GM18520 (cell line): ENCODE measurements around the gene CBLN3.

ENCODE experiments used
- ATAC-seq: cut with Tn5 transposase; IDR thresholded peaks from one replicate; pipeline ENCODE4 v1.9.1; 2021; ENCODE audit not compliant: unreplicated experiment

CBLN3 gene

GRCh38 chr14:24385524-24385923 lies 43.9 kb downstream of the CBLN3 start:
- no peak for ATAC-seq

- ATAC-seq = no peak
Measured at GRCh38 chr14:24384169-24384568, 45.3 kb downstream of the CBLN3 start.

- no peak for ATAC-seq
Measured at GRCh38 chr14:24382064-24382371, 47.5 kb downstream of the CBLN3 start.

- ATAC-seq = no peak
Measured at GRCh38 chr14:24381363-24382063, 48.0 kb downstream of the CBLN3 start.

GRCh38 chr14:24379907-24380730 lies 49.3 kb downstream of the CBLN3 start:
- ATAC-seq = no peak

- ATAC-seq = no peak
Measured at GRCh38 chr14:24378981-24379906, 50.2 kb downstream of the CBLN3 start.

GRCh38 chr14:24378327-24378726 lies 51.1 kb downstream of the CBLN3 start:
- ATAC-seq = no peak

GRCh38 chr14:24377657-24378056 lies 51.8 kb downstream of the CBLN3 start:
- no peak for ATAC-seq

- no peak for ATAC-seq
Measured at GRCh38 chr14:24377126-24377525, 52.3 kb downstream of the CBLN3 start.
